ENCODE results near the gene MYO1E.

GRCh38 chr15:59218710-59219109, 154.0 kb downstream of the MYO1E start:
- TF ChIP-seq CTCF (IDR thresholded peaks at IDR 0.05; ENCODE audit: poor library complexity, severe bottlenecking): no peak
- no peak for TF ChIP-seq EZH2 (IDR thresholded peaks at IDR 0.05; ENCODE audit: borderline replicate concordance, insufficient read depth, low read length, poor library complexity, severe bottlenecking)
- TF ChIP-seq EP300 (conservative IDR thresholded peaks at IDR 0.05; ENCODE audit: poor library complexity, severe bottlenecking): no peak
- TF ChIP-seq MXI1 (conservative IDR thresholded peaks at IDR 0.05; ENCODE audit: poor library complexity, severe bottlenecking): no peak
- no peak for TF ChIP-seq REST (IDR thresholded peaks at IDR 0.05; ENCODE audit: borderline replicate concordance)
- TF ChIP-seq TAF1 (IDR thresholded peaks at IDR 0.05; ENCODE audit: low read depth): no peak
- no peak for TF ChIP-seq RAD21 (conservative IDR thresholded peaks at IDR 0.05)
- no peak for TF ChIP-seq POLR2AphosphoS5 (IDR thresholded peaks at IDR 0.05)
- no peak for TF ChIP-seq SMC3 (conservative IDR thresholded peaks at IDR 0.05; ENCODE audit: poor library complexity)
